Bladder microvascular endothelial cell (primary cell): ENCODE data around the gene CRYM. TPM values are rescaled to one million over a fixed set of nuclear protein-coding genes. Genes with fewer than 3 reads are reported as not detected.

Experiments used
- total RNA-seq: library from RNA; depleted of rRNA; stranded (reverse); fragments of >200 nt; gene quantifications from 2 replicates; pipeline ENCODE4 v1.2.3, GENCODE V29; 2014

CRYM gene
- not detected in 2 replicates for total RNA-seq

GRCh38 chr16:21277927-21278706 is at the start of gene CRYM:
CRYM (minus strand) TSS chr16:21278290; CDS start chr16:21278251, 39 bp downstream.

GRCh38 chr16:21233521-21234150 is 44.5 kb downstream of the CRYM start, which contains the start of gene ANKS4B:
ANKS4B (plus strand) TSS chr16:21233699; CDS start chr16:21233738, 39 bp downstream.

DNA sequence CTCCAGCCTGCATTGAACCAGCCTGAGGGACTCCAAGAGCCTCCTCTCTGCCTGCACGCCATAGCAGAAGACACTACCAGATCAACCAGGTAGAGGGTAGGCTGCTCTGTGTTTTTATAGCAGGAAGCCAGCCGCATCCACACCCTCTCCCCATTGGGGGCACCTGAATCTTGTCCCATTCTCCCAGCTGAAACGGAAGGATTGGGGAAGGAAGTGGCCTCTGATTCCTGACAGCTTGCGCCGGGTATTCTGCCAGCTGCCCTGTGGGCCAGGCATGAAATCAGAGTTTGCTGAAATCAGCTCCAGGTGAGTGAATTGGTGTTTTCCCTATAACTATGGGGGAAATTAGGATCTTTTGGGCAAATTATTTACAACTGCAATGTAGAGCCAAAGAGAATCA is 66.6 kb downstream of the CRYM start, which contains the start of gene ZP2:
Gene ZP2 (minus strand): TSS at position 89 of the 400 bp plus-strand sequence. CDS start 27 bp downstream, at position 62.

Other genes starting within 250 kb of the CRYM start
- gene DNAH3, start 127.4 kb downstream of the CRYM start, total RNA-seq, result not detected in 2 replicates
- 12.6 and 40.0 TPM in 2 replicates for gene LDAF1, start 119.6 kb downstream of the CRYM start, total RNA-seq
- not detected in 2 replicates for gene ZP2, start 66.7 kb downstream of the CRYM start, total RNA-seq
- not detected in 2 replicates for gene ANKS4B, start 44.6 kb downstream of the CRYM start, total RNA-seq